K562 (cell line): ENCODE measurements around the gene KIAA0930. TPM values are rescaled to one million over a fixed set of nuclear protein-coding genes. Genes with fewer than 3 reads are reported as not detected.

Source experiments
- BCLAF1 ChIP-seq, 2 experiments: fragments of 450-650 bp in 1 of 2; IDR thresholded peaks; 2 replicates each; pipeline ENCODE4 v1.6.1; 2011 to 2017; ENCODE audit warnings: low read depth in 2 of 2, antibody characterized with exemption in 1 of 2, borderline replicate concordance in 1 of 2, low read length in 1 of 2, mild to moderate bottlenecking in 1 of 2, mixed read lengths in 1 of 2; ENCODE audit not compliant: control insufficient read depth in 1 of 2
- CREB3 ChIP-seq: fragments of 450-650 bp; conservative IDR thresholded peaks from 2 replicates; pipeline ENCODE4 v1.6.1; 2016; ENCODE audit warnings: missing genetic modification characterization, low read depth, mild to moderate bottlenecking, missing compliant biosample characterization, moderate library complexity
- E2F1 ChIP-seq: sonication (generic); formaldehyde crosslinking; IDR thresholded peaks from 2 replicates; pipeline ENCODE4 v1.8.1; 2023; ENCODE audit warnings: mild to moderate bottlenecking, missing genetic modification reagents, moderate library complexity
- MEF2A ChIP-seq: IDR thresholded peaks from 2 replicates; pipeline ENCODE4 v1.6.1; 2011; ENCODE audit warnings: low read depth, mild to moderate bottlenecking, low read length, moderate library complexity; ENCODE audit not compliant: control insufficient read depth
- REST ChIP-seq, 2 experiments: fragments of 450-650 bp; formaldehyde crosslinking in 1 of 2; IDR thresholded peaks; 2 replicates each; pipeline versions ENCODE4 v1.4.0 to v1.6.1; 2014 to 2020; ENCODE audit warnings: mild to moderate bottlenecking in 2 of 2, borderline replicate concordance in 1 of 2, low read depth in 1 of 2
- STAG1 ChIP-seq: sonication (generic); formaldehyde crosslinking; IDR thresholded peaks from 2 replicates; pipeline ENCODE4 v1.5.0; 2020; ENCODE audit warnings: missing genetic modification reagents, borderline replicate concordance
- ZBTB26 ChIP-seq: fragments of 450-650 bp; formaldehyde crosslinking; IDR thresholded peaks from 2 replicates; pipeline ENCODE4 v1.4.0; 2022; ENCODE audit warnings: missing genetic modification characterization
- ZFPM2 ChIP-seq: fragments of 250-450 bp; sonication (Bioruptor Pico); IDR thresholded peaks from 2 replicates; pipeline ENCODE4 v1.5.1; 2022; ENCODE audit warnings: mild to moderate bottlenecking
- ZNF3 ChIP-seq: fragments of 250-450 bp; sonication (Bioruptor Pico); IDR thresholded peaks from 2 replicates; pipeline ENCODE4 v1.5.0; 2021; ENCODE audit warnings: mild to moderate bottlenecking, moderate library complexity
- polyA plus RNA-seq, 8 experiments: library from polyadenylated mRNA; depleted of rRNA in 4 of 8; stranded (reverse) in 5 of 8; unstranded in 3 of 8; fragments of >200 nt; fragmentation: Nextera tagmentation in 2 of 8; fragmentation: Illumina TruSeq in 1 of 8; extraction: Ambion mirVana in 2 of 8; extraction: Trizol in 1 of 8; gene quantifications; 2 replicates each; pipeline versions ENCODE4 v1.2.1 to v1.2.3, GENCODE V29; 2011 to 2014; ENCODE audit warnings: inconsistent platforms in 1 of 8, missing spikeins in 1 of 8
- total RNA-seq, 7 experiments: library from RNA; depleted of rRNA in 6 of 7; stranded (reverse); fragments of >200 nt in 6 of 7; fragmentation: Illumina TruSeq in 2 of 7; extraction: Trizol in 2 of 7; gene quantifications; 2 replicates each; pipeline versions ENCODE4 v1.2.1 to v1.2.3, GENCODE V29; 2011 to 2021; ENCODE audit warnings: low replicate concordance in 1 of 7

KIAA0930 gene
- total and polyA plus RNA-seq, 9 of the 15 experiments (the other 6 are each of a cell fraction or from before 2014, with no cell fraction given) = 0.24 to 12.1 (median 6.4) TPM

GRCh38 chr22:45208993-45209838, 31.5 kb downstream of the KIAA0930 start (continued):
- TF ChIP-seq REST (IDR thresholded peaks at IDR 0.05; ENCODE audit: borderline replicate concordance) (peak; percentile 31; the same call in 1 of the 2 replicates), REST (CRISPR knock-in tag; IDR thresholded peaks at IDR 0.05; ENCODE audit: low read depth) (no peak), CREB3 (tag) (no peak), E2F1 (CRISPR knock-in tag) (no peak), MEF2A (no peak), ZBTB26 (no peak), STAG1 (CRISPR knock-in tag) (no peak), ZNF3 (no peak), BCLAF1 (IDR thresholded peaks at IDR 0.05; ENCODE audit: borderline replicate concordance in 1 of 2, control insufficient read depth in 1 of 2, low read depth in 2 of 2, low read length in 1 of 2) (no peak), ZFPM2 (CRISPR knock-in tag) (no peak)
